ENCODE measurements around the gene HSPA12B. TPM values are rescaled to one million over a fixed set of nuclear protein-coding genes. Genes with fewer than 3 reads are reported as not detected.

Gene HSPA12B
- total and polyA plus RNA-seq, 2 of the 13 experiments (the other 11 are each of a cell fraction or from before 2014, with no cell fraction given) = 0.01 TPM; not detected in 1

DNA sequence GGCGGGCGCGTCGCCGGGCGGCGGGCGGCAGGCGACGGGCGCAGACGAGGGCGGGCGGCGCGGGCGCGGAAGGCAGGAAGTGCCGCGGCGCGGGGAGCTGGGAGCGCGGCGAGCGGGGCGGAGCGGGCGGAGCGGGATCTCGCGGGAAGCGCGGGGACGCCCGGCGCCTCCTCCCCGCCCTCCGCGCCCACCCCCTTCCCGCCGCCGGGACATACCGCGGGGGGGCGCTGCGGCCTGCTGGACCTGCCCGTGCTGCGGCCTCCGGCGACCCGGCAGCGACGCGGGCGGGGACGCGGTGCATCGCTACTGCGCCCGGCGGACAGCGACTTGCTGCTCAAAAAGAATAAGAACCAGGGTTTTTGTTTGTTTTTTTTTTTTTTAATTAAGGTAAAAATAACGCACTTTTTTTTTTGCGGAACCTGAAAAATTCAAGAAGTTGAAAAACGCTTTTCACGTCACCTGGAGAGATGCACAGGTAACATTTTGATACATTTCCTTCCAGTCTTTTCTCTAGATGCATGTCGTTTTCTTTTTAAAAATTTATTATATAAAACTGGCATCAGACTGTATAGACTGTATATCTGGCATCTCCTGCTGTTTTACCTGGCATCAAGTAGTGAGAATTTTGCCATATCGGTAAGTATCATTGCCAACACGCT lies 54.3 kb downstream of the HSPA12B start, which contains the start of gene CENPB (continued):
- TF ChIP-seq, protein P1, sequence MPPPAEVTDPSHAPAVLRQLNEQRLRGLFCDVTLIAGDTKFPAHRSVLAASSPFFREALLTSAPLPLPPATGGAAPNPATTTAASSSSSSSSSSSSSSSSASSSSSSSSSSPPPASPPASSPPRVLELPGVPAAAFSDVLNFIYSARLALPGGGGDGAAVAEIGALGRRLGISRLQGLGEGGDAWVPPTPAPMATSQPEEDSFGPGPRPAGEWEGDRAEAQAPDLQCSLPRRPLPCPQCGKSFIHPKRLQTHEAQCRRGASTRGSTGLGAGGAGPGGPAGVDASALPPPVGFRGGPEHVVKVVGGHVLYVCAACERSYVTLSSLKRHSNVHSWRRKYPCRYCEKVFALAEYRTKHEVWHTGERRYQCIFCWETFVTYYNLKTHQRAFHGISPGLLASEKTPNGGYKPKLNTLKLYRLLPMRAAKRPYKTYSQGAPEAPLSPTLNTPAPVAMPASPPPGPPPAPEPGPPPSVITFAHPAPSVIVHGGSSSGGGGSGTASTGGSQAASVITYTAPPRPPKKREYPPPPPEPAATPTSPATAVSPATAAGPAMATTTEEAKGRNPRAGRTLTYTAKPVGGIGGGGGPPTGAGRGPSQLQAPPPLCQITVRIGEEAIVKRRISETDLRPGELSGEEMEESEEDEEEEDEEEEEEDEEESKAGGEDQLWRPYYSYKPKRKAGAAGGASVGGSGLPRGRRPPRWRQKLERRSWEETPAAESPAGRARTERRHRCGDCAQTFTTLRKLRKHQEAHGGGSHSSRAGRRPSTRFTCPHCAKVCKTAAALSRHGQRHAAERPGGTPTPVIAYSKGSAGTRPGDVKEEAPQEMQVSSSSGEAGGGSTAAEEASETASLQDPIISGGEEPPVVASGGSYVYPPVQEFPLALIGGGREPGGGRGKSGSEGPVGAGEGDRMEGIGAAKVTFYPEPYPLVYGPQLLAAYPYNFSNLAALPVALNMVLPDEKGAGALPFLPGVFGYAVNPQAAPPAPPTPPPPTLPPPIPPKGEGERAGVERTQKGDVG (CRISPR knock-in tag; IDR thresholded peaks at IDR 0.05; ENCODE audit: borderline replicate concordance) = no peak
- no peak for TF ChIP-seq CREM (IDR thresholded peaks at IDR 0.05)
- TF ChIP-seq CREM (CRISPR knock-in tag; IDR thresholded peaks at IDR 0.05) = no peak
- TF ChIP-seq, protein P2, sequence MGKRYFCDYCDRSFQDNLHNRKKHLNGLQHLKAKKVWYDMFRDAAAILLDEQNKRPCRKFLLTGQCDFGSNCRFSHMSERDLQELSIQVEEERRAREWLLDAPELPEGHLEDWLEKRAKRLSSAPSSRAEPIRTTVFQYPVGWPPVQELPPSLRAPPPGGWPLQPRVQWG (CRISPR knock-in tag; IDR thresholded peaks at IDR 0.05; ENCODE audit: borderline replicate concordance, low read depth) = no peak
- no peak for TF ChIP-seq ZKSCAN1 (IDR thresholded peaks at IDR 0.05; ENCODE audit: low read length)
- 0 out of 2 replicates have a peak, but pooled peaks have one; percentile 53 for TF ChIP-seq DNMT1 (CRISPR knock-in tag; IDR thresholded peaks at IDR 0.05)
- TF ChIP-seq, protein P3, sequence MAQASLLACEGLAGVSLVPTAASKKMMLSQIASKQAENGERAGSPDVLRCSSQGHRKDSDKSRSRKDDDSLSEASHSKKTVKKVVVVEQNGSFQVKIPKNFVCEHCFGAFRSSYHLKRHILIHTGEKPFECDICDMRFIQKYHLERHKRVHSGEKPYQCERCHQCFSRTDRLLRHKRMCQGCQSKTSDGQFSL (CRISPR knock-in tag; IDR thresholded peaks at IDR 0.05) = peak; percentile 77
- no peak for TF ChIP-seq ZEB1 (IDR thresholded peaks at IDR 0.05; ENCODE audit: insufficient replicate concordance, low read depth)
- no peak for TF ChIP-seq SIX4 (CRISPR knock-in tag; IDR thresholded peaks at IDR 0.05)
- TF ChIP-seq, protein P4, sequence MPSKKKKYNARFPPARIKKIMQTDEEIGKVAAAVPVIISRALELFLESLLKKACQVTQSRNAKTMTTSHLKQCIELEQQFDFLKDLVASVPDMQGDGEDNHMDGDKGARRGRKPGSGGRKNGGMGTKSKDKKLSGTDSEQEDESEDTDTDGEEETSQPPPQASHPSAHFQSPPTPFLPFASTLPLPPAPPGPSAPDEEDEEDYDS (CRISPR knock-in tag; IDR thresholded peaks at IDR 0.05) = 0 out of 2 replicates have a peak, but pooled peaks have one; percentile 5
- TF ChIP-seq ZNF737 (CRISPR knock-in tag; IDR thresholded peaks at IDR 0.05; ENCODE audit: borderline replicate concordance) = no peak
- TF ChIP-seq HOXA7 (CRISPR knock-in tag; IDR thresholded peaks at IDR 0.05) = no peak
- TF ChIP-seq STAG1 (CRISPR knock-in tag; IDR thresholded peaks at IDR 0.05) = peak; percentile 95
- no peak for TF ChIP-seq DNMT3B (CRISPR knock-in tag; conservative IDR thresholded peaks at IDR 0.05)
- peak; percentile 83 for TF ChIP-seq YY1 (IDR thresholded peaks at IDR 0.05; ENCODE audit: insufficient read depth, insufficient replicate concordance, low read depth, low read length)
- TF ChIP-seq, protein P5, sequence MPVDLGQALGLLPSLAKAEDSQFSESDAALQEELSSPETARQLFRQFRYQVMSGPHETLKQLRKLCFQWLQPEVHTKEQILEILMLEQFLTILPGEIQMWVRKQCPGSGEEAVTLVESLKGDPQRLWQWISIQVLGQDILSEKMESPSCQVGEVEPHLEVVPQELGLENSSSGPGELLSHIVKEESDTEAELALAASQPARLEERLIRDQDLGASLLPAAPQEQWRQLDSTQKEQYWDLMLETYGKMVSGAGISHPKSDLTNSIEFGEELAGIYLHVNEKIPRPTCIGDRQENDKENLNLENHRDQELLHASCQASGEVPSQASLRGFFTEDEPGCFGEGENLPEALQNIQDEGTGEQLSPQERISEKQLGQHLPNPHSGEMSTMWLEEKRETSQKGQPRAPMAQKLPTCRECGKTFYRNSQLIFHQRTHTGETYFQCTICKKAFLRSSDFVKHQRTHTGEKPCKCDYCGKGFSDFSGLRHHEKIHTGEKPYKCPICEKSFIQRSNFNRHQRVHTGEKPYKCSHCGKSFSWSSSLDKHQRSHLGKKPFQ (CRISPR knock-in tag; IDR thresholded peaks at IDR 0.05; ENCODE audit: insufficient replicate concordance) = no peak
- TF ChIP-seq RARA (CRISPR knock-in tag; IDR thresholded peaks at IDR 0.05) = peak; percentile 52

Data from HepG2 (cell line).